HG02938 (cell line): ENCODE data around the gene ORMDL1.
A peak's percentile ranks its signal among the peaks of the same experiment; 100 is the strongest.

Source experiments
- ATAC-seq: cut with Tn5 transposase; IDR thresholded peaks from one replicate; pipeline ENCODE4 v1.9.1; 2021; ENCODE audit warnings: mild to moderate bottlenecking, moderate library complexity; ENCODE audit not compliant: unreplicated experiment

Gene ORMDL1

DNA sequence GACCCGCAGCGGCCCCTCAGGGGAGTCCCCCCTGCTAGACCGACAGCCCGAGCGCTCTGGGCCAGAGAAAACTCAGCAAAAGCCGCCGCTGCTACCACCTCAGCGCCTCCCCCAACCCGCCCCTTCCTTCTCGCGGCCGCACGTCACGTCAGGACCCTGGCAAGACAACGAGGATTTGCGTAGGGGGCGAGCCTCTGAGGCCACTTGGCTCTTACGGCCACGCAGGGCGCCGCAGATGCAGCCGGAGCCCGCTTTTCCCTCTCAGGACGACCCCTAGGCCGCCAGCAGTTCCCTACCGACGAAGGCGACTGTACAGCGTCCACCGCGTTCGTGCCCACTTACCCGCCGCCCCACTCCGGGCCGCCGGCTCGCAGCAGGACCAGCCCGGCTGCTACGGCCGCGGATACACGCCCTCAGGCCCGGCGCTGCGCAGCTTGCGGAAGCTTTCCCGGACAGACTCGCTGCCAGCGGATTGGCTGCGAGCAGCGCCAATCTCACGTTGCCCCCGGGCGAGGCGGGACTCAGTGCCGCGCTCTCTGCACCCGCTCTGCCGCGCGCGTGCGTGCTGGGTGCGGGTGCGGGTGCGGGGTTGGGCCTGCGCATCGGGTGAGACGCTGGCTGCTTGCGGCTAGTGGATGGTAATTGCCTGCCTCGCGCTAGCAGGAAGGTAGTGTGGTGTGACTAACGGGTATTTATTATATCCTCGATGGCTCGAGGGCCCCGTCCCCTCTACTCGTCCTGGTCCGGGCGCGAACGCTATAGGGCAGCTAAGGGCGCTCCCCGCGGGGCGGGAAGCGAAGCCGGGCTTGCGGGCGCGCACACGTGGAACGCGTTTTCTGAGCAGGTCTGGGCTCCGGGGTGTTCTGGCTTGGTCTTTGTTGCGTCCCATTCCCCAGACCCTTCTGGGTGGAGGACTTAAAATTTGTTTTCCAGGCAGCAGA is at the start of gene ORMDL1, which contains the start of gene PMS1:
Gene ORMDL1, minus strand, starts transcription at position 413 of the 941 bp plus-strand sequence. CDS start 1,744 bp downstream, outside the sequence.
Gene PMS1, plus strand, starts transcription at position 524 of the 941 bp plus-strand sequence. CDS start 7,360 bp downstream, outside the sequence.
- ATAC-seq: peak; percentile 90

- ATAC-seq: no peak
These were observed 46.4 kb upstream of the ORMDL1 start for GRCh38 chr2:189830510-189830909.

DNA sequence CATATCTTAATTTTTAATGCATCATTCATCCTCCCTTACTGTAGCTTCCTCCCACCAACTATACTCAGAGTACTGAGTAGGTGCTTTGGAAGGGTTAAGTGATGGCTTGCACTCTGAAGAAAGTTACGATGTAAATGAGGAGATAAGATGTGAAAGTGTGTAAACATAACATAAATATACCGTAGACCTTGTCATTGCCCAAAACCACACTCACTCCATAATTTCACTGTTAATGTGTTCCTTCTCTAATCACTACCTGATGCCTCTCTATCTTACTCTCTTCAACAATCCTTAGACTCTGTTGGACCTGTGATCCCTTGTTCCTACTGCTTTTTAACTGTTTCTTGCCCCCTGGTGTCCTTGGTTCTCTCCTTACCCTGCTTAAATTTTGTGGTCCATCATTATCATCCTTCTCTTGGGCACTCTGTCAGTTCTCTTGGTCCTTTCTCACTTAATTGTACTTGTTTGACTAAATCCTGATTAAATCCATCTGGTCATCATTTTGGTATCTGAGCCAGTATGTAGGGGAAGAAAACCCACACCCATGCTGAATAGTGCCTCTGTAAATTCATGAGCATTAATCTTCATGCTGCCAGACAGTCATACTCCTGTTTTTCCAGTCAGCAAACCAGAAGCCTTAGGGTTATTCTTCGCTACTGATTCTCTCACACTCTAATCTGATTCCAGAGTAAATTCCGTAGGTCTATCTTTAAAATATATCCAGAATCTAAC is 45.1 kb upstream of the ORMDL1 start:
- no peak for ATAC-seq

DNA sequence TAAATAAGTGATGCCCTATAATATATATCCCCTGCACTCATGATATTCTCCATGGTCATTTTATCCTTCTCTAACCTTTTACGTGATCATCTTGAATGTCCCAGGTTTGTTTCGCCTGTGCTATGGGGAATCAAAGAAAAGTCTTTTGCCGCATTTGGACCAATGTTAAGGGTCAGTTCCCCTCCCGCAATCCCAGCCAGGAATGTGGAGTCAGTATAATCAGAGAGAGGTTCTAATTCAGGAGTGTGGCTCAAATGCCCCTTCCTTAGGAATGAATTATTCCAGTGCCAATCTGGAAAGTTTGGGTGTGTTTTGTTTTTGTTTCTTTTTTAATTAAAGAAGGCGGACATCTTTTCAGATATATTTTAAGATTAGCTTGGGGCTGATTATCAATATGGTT is 41.9 kb upstream of the ORMDL1 start:
- no peak for ATAC-seq

GRCh38 chr2:189824694-189825396 is 40.7 kb upstream of the ORMDL1 start:
- no peak for ATAC-seq

GRCh38 chr2:189821953-189822748 is 38.0 kb upstream of the ORMDL1 start:
- ATAC-seq: no peak

- ATAC-seq: no peak
These were observed 35.2 kb upstream of the ORMDL1 start for GRCh38 chr2:189819297-189819704.

DNA sequence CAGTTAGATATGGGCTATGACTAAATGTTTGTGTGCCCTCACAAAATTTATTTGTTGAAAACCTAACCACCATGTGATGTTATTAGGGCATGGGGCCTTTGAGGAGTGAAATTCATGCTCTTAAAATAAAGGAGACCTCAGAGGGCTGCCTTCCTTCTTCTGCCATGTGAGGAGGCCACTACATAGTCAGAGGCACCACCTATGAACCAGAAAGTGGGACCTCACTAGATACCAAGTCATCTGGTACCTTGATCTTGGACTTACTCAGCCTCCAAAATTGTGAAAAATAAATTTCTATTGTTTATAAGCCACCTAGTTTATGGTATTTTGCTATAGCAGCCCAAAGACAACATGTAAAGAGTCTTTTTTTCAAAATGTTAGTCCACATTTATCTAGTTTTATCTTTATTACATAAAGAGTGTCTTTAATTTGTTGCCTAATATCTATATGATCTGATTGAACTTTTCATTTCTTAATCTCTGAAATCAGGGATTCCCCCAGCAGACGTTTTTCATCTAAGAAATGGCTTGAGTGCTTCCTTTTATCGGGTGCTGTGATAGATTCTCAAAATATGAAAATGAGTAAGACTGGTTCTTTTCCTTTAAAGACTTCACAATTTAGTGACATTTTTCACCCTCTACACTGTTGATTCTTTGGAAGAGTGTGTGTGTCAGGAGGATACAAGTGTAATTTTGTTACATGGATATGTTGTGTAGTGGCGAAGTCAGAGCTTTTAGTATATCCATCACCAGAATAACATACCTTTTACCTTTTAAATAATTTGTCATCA is 34.3 kb upstream of the ORMDL1 start:
- ATAC-seq: no peak

- no peak for ATAC-seq
These were observed 19.3 kb upstream of the ORMDL1 start for GRCh38 chr2:189803431-189803830.

DNA sequence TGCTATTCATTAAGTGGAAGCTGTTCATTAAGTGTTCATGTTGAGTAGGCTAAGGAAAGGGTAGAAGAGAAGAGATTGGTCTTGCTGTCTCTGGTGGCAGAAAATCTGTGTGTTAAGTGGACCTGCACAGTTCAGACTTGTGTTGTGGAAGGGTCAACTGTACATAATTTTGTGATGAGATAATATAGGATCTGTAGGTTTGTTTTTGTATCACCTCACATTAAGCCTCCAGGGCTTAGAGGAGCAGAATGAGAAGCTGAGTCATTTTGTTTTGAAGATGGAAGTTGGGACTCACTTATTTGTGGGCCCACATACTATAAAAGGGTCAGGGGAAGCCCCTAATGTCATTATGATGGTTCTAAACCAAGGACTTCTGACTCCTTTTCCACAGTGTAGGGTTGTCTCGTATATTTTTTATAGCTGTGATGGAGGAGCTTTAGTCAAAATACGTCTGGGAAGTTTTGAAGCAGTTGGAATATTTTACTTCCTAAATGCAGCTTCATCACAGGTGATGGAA is 18.3 kb upstream of the ORMDL1 start:
- no peak for ATAC-seq

- no peak for ATAC-seq
These were observed 15.4 kb upstream of the ORMDL1 start for GRCh38 chr2:189799531-189799930.

DNA sequence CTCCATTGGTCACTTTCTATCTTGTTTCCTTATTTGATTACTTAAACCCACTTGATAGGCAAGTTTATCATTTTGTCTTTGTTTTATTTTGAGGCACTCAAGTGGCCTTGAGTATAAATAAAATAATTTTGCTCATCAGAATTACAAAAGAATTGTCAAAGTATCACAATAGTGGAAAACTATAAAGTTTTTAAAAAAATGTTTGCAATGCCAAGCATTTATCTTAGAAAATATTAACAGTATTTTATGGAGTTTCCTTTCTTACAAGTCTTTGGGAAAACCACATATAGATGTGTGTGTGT is 14.8 kb upstream of the ORMDL1 start:
- ATAC-seq: no peak

- ATAC-seq: peak; percentile 86
These were observed 14.3 kb upstream of the ORMDL1 start for GRCh38 chr2:189798312-189799029.

DNA sequence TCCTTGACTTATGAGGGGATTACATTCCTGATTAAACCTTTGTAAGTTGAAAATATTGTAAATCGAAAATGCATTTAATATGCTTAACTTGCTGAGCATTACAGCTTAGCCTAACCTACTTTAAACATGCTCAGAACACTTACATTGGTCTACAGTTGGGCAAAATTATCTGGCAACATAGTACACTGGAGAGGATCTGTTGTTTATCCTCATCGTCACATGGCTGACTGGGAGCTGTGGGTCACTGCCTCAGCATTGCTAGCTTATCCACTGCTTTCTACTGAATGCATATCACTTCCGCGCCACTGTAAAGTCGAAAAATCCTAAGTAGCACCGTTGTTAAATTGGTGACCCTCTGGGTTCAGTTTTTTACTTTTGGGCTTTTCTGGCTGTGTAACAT is 13.8 kb upstream of the ORMDL1 start:
- no peak for ATAC-seq

- ATAC-seq: no peak
These were observed 10.2 kb upstream of the ORMDL1 start for GRCh38 chr2:189794310-189794709.

GRCh38 chr2:189791338-189792042 is 7.4 kb upstream of the ORMDL1 start:
- ATAC-seq: no peak

DNA sequence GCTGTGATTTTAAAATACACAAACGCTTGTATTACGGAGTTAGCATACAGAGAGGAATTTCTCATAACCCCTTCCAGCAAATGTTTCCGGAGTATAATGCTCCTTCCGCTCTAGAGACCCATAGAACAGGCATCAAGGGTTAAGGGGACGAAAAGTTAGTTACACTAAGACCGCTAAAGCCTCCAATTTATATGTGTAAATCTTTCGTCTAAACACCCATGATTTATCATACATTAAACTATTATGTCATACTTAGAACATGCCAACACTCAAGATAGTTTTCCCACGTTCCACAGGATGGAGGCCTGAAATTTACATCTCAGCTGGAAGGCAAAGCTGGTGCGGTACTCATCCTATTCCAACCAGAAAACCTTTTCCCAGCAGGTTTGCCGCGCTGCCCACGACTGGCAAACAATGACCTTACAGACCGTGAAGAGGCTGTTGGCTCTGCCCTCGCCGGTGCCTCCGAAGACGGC is 650 bp downstream of the ORMDL1 start:
- peak; percentile 17 for ATAC-seq

DNA sequence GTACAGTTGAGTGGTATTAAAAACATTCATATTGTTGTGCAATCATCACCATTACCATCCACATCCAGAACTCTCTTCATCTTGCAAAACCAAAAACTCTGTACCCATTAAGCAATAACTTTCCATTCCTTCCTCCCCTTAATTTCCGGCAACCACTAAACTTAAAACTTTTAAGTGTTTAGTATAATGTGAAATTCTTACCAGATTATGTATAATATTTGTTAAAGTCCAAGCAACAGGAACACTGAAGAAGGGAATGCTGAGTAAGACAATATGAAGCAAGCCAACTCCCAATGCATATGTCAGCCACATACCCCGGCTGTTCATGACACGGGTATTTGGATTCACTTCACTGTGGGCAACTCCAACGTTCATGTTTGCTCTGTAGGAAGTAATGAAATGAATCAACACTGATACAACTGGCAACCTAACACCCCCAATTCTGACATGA is 1.9 kb downstream of the ORMDL1 start:
- ATAC-seq: no peak
